HuH-7.5 (cell line): Measurements from ENCODE around the gene ICA1.
"Not testable (repeated sequence)": the region's sequence is repeated elsewhere in the genome, so short reads cannot be mapped to it uniquely, and the experiment has no call there.

ENCODE experiments used
- DNase-seq: peaks from one replicate; pipeline ENCODE4 v3.0.0; 2011; ENCODE audit warnings: low spot score

Gene ICA1

DNA sequence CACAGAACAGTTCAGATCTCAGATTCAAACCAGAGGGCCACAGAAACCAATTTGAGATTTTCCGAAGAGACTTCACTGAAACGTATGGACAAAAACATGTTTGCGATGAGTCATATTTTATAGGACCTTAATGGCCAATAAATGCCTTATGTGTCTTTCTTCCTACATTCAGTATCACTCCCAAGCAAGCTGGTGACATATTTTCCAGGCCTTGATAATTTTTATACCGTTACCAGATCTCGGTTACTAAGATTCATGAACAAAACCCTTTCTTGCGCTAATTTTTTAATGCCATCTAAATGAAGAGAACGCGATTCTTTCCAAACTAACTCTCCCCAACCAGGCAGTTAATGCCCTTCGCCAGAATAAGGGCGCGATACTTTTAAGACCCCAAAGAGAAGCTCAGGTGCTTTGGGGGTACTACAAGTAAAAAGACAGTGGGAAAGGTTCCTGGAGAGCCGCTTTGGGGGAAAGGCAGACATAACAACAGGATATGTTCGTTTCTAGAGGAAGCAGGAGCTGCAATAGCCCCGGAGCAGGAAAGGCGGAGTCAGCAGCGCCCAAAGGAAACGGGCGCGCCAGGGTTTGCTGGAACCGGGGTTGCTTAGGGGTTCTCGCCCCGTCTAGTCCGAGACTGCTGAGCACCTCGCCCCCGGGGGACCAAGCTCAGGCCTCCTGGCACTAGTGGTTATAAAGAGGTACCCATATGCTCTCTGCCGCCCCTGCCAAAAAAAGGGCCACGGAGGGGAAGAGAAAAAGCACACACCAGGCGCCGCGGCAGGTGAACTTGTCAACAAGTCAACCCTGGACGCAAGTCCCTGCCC lies 884 bp downstream of the ICA1 start:
- DNase-seq: peak; percentile 54

DNA sequence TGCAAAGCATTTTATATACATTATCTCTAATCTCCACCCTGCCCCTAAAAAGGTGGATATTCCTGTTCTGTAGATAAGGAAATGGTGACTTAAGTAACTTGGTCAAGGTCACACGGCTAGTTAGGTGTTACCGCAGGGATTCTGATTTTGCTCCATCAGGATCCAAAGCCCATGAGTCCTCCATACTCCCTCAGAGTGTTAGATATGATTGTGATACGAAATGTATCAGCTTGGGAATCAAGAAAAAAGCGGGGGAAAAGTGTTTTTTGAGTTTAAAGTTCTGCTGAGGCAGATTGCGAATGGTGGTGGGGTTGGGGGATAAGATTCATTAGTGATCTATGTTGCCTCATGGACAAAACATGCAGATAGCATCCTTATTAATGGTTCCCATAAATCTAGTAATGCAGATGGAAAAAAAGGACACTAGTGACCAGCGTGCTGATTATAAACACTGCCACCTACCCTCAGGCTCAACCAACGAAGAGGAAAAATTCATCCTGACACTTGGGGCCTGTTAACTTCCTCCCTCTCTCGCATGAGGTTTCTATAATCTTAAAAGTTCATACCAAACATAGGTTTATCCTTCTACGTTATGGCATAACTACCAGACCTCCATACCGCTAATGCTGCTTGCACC lies 2.3 kb downstream of the ICA1 start:
- no peak for DNase-seq

DNA sequence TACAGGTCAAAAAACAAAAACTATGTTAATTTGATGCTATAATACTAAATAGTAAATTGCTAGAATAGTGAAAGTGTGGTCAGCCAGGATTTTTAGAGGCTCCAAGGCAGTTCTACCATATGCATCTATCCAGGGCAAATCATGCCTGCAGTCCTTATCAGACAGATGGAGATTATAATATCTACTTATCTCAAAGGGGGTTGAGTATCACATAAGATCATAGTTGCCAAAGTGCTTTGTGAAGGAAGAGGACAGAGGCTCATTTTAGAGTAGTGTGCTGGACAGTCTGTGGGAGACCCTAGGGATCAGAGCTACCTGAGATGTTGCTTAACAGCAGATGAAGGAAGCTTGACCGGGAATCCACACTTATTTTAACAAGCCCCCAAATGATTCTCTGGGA lies 3.2 kb downstream of the ICA1 start:
- no peak for DNase-seq

DNA sequence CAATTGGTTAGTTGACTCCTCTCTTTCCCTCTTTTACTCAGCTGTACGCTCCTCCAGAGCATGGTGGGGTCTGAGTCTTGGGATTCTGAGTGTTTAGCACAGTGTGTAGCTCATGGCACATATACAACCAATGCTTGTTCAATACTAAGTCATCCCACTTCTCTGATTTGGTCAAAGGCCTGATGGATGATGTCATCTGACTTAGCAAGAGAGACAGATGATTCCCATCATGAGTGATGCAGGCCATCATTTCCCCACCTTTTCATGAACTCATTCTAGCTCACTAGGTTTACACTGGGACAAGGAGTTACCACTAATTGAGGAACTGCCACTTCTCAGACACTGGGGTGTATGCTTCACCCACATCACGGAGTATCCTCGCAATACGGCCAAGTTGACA lies 3.8 kb downstream of the ICA1 start:
- no peak for DNase-seq

DNA sequence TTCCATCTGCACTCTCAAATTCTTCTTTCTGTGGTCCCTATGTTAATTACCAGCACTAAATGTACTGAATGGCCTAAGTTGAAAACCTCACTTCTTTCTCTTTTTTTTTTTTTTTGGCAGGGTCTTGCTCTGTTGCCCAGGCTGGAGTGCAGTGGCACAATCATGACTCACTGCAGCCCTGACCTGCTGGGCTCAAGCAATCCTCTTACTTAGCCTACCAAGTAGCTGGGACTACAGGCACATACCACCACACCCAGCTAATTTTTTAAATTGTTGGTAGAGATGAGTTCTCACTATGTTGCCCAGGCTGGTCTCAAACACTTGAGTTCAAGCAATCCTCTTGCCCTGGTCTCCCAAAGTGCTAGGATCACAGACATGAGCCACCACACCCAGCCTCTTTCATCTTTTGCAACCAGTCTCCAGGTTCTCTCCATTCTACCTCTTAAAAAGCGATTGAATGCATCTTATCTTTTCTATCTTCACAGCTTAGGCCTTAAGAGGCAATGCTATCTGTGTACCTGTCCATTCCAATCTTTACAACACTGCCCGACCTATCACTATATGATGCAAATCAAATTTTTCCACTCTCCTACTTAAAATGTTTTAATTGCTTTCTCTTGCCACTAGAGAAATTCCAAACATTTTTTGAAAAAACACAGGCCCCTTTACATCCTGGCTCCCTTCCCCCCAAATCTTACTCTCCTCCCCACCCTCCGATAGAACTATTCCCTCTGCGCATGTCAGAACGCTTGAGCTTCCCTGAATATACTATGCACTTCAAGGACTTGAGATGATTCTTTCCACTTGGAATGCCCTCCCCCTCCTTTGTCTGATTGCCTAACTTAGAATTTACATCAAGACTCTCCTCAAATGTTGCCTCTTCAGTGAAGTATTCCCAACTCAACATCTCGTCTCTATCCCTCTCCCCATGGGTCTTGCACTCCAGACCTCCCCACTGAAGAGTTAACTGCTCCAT lies 6.0 kb downstream of the ICA1 start:
- DNase-seq: no peak

DNA sequence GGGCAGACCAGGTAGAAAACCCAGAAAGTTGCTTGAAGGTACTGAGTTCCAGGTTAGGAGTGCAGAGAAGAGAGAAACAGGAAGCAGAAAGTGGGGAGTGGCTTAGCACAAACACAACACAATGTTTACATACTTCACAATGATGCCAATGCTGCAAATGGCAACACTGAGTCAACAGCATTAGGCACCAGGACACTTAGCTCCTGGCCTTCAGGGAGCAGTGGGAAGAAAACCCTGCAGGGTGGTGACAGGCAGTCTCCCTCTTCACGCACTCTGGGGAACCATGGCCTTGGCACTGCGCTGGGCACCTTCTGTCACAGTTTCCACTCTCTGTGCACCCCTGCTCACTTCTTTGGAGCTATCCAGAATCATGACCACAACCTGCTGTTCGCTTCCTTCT lies 7.3 kb downstream of the ICA1 start:
- no peak for DNase-seq

DNA sequence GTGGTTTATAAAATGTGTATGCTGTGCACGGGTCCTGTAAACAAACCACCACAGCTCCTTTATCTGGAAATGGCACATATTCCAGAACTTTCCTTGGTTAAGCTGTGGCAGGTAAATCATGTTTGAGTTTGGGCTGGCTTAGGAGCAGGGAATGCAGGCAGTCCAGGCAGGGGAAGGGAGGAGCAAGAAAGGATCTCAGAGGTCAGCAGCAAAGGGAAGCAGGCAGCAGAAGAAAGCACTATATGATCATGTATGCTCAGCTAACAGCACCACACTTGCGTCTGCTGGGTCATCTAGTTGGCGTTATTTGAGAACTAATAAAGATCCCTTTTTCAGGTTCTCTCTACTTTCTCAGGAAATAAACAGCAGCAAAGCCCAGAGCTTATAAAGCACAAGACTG lies 7.8 kb downstream of the ICA1 start:
- DNase-seq: no peak

DNA sequence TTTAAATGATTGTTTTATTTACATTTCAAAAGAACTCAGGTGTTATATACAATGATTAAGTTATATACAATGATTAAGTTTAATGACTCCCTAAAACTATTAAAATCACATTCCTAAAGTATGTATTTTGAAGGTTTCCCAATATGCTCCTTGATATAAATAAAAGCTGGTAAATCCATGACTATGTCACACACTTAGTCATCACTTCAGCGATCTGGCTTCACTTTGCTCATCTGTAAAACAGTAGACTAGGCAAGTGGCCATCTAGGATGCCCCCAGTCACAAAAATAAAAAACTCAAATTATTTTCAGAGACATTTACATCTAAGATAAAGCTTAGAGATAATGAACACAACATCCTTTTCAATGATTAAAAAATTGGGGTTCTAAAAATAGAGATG lies 10.8 kb downstream of the ICA1 start:
- DNase-seq: no peak

DNA sequence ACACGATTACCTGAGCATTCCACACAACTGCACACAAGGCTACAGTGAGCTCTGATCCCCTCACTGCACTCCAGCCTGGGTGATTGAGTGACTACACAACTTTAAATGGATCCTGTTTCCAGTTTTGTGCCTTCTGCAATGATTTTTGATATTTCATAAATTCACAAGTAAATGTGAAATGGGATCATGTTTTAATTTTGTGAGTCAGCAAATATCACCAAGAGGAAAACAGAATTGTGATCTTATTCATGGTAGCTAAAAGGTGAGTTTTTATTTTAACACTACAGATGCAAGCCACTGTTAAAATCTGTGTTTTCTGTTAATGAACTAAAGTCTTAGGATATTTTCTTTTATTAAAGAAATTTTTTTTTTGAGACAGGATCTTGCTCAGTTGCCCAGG lies 11.4 kb downstream of the ICA1 start:
- no peak for DNase-seq

DNA sequence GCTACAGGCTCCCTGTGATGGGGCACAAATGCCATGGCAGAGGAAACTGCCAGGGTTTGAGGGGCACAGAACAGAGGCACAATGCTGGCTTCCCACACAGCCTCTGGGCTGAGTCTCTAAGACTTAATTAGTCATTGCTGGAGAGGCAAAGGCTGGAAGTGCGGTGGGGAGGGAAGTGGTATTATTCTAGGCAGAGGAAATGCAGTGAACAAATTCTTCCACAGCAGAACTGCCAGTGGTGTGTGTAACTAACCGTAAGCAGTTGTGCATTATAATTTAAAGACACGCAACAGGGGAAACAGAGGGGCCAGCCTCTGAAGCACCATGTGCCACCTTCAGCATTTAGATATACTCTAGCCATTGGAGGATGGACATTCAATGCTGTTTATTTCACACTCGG lies 12.8 kb downstream of the ICA1 start:
- no peak for DNase-seq

DNA sequence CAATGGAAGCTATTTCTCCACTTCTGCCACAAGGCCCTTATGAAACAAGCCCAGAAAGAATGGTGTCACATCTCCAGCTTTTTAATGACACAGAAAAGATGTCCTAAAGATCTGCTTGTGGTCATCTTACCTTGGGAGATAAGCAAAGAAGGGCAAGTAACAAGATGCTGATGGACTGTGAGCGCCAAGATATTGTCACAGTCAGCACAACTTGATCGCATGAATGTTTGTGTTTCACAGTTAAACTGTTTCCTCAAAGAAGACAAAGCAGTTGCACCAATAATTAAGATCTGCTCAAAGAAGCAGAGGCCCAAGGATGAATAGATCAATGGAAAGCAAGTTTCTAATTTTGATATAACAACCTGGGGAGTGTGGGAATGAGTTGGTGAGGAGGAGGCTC lies 15.9 kb downstream of the ICA1 start:
- DNase-seq: no peak

DNA sequence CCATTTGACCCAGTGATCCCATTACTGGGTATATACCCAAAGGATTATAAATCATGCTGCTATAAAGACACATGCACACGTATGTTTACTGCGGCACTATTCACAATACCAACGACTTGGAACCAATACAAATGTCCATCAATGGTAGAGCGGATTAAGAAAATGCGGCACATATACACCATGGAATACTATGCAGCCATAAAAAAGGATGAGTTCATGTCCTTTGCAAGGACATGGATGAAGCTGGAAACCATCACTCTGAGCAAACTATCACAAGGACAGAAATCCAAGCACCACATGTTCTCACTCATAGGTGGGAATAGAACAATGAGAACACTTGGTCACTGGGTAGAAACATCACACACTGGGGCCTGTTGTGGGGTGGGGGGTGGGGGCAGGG lies 16.9 kb downstream of the ICA1 start:
- DNase-seq: not testable (repeated sequence)

DNA sequence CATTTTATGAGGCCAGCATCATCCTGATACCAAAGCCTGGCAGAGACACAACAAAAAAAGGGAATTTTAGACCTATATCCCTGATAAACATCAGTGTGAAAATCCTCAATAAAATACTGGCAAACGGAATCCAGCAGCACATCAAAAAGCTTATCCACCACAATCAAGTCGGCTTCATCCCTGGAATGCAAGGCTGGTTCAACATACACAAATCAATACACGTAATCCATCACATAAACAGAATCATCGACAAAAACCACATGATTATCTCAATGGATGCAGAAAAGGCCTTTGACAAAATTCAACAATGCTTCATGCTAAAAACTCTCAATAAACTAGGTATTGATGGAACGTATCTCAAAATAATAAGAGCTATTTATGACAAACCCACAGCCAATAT lies 18.9 kb downstream of the ICA1 start:
- DNase-seq: not testable (repeated sequence)

DNA sequence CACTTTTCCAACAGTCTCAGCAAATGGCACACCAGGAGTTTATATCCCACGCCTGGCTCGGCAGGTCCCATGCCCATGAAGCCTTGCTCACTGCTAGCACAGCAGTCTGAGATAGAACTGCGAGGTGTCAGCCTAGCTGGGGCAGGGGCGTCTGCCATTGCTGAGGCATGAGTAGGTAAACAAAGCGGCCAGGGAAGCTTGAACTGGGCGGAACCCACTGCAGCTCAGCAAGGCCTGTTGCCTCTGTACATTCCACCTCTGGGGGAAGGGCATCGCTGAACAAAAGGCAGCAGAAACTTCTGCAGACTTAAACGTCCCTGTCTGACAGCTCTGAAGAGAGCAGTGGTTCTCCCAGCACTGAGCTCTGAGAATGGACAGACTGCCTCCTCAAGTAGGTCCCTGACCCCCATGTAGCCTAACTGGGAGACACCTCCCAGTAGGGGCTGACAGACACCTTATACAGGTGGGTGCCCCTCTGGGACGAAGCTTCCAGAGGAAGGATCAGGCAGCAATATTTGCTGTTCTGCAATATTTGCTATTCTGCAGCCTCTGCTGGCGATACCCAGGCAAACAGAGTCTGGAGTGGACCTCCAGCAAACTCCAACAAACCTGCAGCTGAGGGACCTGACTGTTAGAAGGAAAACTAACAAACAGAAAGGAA lies 22.1 kb downstream of the ICA1 start:
- DNase-seq: not testable (repeated sequence)

DNA sequence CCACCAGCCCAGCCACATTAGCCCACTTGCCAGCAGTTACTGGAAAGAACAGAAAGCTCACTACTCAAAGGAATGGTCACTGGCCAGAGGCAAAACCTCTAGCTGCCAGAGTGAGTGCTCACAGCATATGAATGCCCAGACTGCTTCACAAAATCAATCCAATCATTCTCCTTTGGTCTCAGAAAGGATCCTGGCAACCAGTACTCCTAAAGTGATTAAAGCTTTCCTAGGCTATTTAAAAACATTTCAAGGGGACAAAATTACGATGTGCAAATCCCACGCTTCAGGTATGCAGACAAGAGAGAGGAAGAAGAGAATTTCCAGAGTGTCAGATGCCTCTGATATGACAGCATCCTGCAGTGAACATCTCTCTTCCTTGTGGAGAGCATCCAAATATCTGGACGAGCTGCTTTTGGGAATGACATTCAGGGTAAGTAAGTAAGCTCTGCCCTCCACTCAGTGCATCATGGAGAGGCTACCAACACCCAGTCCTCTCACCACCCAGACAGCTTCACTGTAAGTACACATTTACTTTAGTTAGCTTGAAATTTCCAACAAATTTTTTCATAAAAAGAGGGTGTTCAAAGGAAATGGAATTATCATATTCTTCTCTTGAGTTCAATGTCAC lies 25.1 kb downstream of the ICA1 start:
- DNase-seq: no peak

DNA sequence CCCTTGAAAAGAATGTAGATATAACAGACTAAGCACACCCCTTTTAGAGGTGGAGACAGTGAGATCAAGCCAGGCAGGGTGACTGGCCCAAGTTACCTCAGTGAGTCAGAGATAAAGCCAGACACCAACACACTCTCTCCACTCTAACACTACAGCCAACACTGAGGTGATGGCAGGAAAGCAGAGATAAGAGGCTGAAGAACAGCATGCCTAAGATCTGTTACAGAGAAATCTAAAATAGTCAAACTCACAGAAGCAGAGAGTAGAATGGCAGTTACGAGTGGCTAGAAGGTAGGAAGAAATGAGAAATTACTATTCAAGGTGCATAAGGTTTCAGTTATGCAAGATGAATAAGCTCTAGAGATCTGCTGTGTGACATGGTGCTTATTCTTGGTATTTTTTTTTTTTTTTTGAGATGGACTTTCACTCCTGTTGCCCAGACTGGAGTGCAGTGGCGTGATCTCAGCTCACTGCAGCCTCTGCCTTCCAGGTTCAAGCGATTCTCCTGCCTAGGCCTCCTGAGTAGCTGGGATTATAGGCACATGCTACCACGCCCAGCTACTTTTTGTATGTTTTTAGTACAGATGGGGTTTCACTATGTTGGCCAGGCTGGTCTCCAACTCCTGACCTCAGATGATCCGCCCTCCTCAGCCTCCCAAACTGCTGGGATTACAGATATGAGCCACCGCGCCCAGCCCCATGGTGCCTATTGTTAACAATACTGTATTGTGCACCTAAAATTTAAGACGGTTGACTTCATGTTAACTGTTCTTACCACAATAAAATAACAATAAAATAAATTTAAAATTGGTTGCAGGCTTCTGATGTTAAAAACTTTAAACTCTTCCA lies 28.7 kb downstream of the ICA1 start:
- no peak for DNase-seq

DNA sequence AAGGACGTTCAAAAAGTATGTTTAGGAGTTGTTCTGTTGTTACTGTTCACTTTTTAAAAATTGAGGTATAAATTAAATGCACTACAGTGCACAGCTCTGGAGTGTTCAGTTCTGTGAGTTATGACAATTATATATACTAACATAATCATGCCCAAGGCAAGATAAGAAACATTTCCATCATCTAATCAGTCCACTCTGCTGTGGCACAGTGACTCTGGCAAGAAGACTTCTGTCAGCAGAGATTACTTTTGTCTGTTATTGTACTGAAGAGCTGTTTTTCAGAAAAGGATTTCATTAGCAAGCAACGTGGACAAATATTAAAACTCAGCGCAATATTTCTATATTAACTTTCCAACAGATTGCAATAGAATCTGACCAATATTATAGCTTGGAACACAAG lies 32.0 kb downstream of the ICA1 start:
- DNase-seq: no peak

DNA sequence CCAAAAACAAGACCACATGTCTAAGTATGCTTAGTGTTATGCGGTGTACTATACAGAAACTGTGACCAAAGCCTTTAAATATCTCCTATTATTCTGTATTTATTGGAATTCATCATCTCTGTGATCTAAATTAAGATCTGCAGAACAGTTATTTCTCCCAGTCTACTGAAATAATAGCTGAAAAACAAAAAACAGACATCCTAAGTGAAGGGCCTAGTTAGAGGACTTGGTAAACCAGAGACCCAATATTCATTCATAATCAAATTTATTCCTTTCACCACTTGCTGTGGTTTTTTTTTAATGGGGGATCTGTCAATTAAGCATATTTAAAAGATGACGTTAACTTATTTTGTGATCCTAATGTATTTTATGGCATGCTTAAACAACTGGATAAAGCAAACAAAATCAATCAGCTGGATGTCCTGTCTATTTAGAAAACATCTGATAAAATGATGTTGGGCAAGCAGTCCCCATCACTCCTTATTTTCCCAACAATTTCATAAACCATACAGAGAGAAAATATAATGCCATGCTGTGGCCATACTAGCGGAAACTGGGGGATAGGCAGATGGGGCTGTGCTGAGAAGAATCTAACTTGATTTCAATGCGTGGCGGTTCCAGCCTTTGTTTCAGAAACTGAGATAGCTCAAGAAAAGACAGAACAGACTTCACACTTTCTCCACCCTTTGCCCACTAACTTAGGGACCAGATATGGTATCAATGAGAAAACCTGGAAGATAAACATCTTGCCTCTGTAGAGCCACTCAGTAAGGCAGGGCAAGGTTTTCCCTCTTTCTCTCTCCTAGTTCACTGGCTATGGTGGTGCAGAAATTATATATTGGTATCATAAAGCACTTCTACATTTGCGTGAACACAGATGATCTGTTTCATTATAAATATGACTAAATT lies 32.9 kb downstream of the ICA1 start:
- no peak for DNase-seq

DNA sequence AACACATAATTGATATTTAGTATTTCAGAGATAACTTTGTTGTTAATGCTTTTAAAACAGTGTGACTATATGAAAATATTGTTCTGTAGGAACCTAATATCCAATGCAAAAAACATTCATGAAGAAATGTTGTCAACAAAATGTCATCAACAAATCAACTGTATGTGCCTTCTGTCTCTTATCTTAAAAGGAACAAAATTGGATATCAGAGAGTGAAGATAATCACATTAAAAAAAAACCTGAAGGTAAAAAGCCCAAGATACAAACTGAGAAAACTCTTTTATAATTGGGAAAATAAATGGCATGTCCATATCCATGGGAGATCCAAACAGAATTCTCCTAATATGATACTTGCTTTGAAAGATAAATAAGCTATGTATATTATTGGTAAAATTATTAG lies 33.9 kb downstream of the ICA1 start:
- DNase-seq: no peak

DNA sequence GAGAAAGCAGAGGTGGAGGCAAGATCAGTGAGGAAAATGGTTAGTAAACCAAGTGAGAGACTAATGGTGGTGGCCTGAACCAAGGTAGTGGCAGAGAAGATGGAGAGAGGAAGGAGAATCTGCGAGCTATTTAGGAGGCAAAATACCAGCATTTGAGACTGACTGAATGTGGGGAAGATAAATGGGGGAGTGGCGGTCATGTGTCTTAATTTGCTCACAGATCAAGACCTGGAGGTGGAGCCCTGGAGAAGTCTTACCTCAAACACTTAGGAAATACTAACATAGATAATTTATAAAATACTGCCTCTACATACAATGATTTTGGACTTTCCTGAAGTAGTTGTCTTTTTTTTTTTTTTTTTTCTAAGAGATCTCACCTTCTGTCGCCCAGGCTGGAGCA lies 34.7 kb downstream of the ICA1 start:
- no peak for DNase-seq
